Epidermal melanocyte (primary cell): ENCODE results near the gene HDDC3.
A peak's percentile ranks its signal among the peaks of the same experiment; 100 is the strongest.

Source experiments
- DNase-seq: peaks from one replicate; pipeline ENCODE4 v3.0.0; 2011; ENCODE audit warnings: low spot score; ENCODE audit not compliant: insufficient read length

The HDDC3 gene, protein sequence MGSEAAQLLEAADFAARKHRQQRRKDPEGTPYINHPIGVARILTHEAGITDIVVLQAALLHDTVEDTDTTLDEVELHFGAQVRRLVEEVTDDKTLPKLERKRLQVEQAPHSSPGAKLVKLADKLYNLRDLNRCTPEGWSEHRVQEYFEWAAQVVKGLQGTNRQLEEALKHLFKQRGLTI

DNA sequence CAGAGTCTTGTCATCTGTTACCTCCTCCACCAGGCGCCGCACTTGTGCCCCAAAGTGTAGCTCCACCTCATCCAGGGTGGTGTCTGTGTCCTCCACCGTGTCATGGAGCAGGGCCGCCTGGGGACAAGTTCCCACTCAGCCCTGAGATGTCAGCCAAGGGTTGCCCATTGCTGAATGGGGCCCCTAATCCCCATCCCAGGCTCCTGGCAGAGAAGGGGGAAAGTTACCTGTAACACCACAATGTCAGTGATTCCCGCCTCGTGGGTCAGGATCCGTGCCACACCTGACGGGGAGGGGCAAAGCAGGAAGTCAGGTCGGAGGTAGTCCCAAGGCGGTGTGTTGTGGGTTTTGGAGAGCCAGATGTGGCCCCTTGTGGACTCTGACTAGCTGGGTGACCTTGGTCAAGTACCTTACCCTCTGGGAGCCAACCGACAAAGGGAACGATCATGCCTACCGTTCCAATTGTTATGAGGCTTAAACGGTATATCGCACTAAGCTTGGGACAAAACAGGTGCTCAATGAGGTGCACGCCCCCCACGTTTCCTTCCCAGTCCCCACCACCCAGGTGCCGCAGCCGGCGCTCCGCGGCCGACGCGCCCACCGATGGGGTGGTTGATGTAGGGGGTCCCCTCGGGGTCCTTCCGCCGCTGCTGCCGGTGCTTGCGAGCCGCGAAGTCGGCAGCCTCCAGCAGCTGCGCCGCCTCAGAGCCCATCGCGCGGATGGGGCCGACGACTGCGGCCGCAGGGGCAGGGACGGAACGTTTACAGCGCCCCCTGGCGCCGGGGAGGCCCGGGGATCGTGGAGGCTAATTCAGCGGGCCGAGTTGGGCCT, at the start of gene HDDC3:
TSS of gene HDDC3 (minus strand) at position 722 of the 832 bp plus-strand sequence. CDS start at position 713, 9 bp downstream.
- peak; percentile 92 for DNase-seq

DNA sequence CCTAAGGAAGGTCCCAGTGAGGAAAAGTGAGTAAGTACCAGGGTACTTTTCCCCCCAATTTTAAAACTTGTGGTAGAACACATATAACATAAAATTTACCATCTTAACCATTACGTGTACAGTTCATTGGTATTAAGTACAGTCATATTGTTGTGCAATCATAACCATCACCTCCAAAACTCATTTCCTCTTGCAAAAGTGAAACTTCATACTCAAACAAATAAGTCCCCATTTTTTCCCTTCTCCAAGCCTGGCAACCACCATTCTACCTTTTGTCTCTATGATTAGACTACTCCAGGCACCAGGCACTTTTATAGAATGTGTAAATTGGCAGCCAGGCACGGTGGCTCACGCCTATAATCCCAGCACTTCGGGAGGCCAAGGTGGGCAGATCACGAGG, 49.8 kb upstream of the HDDC3 start:
- no peak for DNase-seq

DNA sequence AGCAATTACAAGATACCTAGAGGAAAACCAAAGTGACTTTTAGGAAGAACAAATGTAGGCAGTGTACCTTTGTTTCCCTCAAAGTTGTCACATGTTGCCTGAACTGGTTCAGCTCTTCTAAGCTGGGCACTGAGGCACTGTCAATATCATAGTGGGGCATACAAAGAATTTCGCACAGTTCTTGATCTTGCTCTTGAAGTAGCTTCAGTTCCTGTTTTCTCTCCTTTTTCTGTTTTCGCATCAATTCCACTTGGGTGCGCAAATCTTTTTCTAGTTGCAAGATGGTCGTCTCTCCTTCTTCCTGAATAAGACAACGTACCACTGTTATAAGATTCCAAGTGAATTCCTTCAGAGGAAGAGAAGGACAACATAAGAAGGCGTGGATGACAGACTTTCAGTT, 49.3 kb upstream of the HDDC3 start:
- no peak for DNase-seq

DNA sequence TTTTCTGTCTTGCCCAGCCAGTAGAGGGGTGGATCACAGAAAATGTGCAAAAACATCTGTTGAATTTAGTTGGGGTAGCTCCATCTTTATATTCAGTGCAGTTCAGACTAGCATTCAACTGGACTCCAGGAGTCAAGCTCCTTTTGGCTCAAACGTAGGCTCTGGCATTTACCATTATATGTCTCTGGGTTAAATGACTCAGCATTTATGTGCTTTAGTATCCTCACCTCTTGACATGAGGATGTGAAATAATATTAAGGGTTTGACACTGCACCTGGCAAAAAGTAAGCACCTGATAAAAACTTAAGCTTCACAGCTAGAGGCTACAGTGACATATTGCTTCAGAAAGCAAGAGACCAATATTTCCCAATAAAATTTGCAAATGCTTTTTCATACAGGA, 47.2 kb upstream of the HDDC3 start:
- no peak for DNase-seq

DNA sequence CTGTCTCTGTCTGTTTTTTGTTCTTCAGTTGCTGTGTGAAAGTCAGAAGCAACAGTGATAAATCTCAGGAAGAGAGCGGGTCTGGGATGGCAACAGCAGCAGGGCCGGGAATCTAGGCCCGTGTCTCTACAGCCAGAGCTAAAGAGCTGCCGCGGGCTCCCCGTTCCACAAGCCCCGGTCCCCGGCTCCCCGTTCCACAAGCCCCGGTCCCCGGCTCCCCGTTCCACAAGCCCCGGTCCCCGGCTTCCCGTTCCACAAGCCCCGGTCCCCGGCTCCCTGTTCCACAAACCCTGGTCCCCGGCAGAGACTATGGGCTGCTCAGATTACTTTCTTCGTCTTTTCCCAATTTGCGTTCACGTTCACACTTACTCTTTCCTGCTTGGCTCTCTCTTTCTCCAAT, 41.9 kb upstream of the HDDC3 start:
- no peak for DNase-seq

DNA sequence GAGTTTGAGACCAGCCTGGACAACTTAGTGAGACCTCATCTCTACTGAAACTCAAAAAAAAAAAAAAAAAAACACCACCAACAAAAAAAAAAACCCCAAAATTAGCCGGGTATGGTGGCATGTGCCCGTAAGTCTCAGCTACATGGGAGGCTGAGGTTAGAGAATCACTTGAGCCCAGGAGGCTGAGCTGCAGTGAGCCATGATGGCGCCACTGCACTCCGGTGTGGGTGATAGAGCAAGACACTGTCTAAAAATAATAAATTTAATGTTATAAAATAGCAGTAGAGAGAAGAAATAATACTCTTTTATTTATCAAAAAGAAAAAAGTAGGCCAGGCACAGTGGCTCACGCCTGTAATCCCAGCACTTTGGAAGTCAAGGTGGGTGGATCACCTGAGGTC, 39.8 kb upstream of the HDDC3 start:
- DNase-seq, result no peak

DNA sequence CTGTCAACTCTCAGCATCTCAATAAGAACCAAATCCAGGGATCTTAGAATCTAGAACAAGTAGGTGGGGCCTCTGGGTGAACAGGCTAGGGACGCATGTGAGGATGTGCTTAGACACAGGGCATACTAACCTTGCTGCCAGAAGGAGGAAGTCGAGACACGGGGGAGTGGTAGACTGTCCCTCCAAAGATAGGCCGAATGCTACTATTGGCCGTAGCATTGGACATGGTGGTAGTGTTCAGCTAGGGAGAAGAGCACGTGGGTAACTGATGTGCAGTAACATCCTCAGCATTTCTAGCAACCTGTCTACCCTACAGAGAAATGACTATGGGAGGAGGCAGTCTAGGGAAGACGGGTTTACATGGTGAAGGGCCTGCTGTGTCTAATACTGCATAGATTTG, 37.9 kb upstream of the HDDC3 start:
- DNase-seq, result no peak

DNA sequence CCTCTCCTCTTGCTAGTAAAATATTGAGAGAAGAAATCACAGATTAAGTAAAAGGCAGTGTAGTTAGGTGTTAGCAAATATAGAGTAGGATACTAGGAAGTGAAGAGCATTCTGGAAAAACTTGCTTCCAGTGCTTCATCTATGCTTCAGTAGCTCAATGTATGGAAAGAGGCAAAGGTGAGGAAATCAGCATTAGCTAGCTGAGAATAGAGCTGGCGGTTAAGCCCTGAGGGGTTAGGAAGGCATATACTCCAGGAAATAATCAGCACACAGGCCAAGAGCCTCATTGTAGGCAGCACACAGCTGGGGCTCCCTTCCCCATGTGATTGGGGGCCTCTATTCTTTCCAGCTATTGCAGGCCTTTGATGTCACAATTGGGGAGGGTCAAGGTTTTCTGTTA, 36.1 kb upstream of the HDDC3 start:
- DNase-seq, result no peak

DNA sequence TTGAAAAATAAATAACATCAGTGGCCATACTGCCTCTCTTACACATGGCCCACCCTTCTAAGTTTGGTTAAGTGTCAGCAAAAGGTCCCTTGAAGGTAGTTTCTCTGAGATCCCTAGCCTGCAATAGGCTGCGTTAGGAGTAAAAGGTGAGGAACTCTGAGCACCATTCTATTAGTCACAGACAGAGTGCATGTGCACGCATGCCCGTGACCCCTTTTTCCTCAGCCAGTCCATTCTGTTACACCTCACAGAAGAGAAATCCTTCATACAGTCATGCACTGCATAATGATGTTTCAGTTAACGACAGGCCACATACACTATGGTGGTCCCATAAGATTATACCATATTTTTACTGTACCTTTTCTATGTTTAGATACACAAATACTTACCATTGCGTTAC, 34.9 kb upstream of the HDDC3 start:
- no peak for DNase-seq

DNA sequence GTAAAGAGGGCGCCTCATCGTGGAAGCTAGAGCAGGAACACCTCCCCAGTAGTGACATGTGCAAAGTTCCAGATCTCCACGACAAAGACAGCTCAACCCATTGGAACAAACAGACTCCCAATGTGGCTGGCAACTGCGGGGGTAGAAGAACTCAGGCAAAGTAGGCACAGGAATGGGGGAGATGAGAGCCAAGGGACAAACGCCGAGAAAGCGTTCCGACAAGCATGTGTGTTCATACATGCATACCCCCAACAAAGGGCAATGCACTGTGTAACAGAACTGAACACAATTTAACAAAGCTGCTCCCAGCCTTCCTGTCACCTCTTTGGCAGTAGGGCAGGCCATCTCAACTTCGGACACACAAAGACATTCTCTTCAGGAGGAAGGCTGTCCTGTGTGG, 33.9 kb upstream of the HDDC3 start:
- DNase-seq, result no peak

DNA sequence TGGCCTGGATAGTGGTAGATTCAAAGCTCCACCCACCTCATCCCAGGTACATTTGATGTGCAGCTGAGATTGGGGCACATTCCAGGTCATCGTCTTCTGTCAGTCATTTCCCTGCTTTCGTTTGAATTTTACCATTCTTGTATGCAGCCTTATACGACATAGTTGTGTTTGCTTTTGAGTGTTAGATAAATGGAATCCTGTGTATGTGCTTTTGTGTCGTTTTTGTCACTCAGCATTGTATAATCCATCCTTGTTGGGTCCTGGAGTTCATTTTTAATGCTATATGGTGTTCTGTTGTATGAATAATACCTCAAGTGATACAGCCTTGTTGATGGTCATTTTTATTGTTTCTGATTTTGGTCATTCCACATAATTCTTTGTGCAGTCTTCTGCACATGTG, 29.7 kb upstream of the HDDC3 start:
- DNase-seq, result no peak

DNA sequence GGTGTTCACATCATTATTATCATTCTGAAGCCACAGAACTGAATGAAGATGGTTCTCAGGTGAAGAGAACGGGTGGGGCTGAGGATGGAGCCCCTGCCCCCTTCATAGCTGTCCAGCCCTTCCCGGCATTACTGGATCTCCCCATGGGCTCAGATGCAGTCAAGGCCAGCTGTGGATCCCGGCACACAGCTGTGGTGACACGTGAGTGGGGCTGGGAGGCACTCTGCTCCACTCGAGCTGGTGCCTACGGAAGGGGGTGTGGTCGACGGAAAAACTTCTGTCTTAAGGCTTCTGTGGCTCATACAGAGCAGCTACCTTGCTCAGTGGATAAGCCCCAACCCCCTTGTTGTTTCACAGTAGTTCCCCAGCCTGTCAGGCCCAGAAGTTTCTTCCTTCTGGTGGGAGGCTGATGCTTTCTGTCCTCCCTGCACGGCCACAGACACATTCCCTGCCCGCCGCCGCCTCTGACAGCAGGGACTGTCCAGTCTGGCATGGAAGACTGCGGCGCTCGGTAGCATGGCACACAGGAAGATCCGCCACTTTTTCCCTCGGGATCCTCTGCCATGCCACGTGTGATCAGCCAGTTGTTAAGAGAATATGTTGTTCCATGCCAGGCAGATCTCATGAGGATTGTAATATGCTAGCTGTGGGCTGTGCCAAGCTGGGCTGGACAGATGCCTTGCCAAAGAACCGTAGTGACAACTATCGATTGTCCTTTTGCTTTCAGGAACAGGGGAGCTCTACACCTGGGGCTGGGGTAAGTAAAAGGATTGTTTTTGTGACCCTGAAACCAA, 28.1 kb upstream of the HDDC3 start:
- DNase-seq, result no peak

DNA sequence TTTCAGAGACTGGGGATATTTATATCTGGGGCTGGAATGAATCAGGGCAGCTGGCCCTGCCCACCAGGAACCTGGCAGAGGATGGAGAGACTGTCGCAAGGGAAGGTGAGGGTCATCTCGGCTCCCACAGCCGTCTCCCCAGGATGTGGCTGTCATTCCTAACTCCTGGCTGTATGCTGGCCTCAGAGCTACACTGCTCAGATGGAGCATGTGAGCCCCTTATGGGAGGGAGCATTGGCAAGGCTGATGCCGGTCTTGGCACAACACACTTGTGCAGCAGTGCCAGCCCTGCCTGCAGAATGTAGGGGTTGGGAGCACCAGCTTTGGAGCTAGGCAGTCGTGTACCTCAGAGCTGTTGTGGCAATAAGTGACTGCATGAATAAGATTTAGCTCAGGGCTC, 27.5 kb upstream of the HDDC3 start:
- peak; percentile 76 for DNase-seq

DNA sequence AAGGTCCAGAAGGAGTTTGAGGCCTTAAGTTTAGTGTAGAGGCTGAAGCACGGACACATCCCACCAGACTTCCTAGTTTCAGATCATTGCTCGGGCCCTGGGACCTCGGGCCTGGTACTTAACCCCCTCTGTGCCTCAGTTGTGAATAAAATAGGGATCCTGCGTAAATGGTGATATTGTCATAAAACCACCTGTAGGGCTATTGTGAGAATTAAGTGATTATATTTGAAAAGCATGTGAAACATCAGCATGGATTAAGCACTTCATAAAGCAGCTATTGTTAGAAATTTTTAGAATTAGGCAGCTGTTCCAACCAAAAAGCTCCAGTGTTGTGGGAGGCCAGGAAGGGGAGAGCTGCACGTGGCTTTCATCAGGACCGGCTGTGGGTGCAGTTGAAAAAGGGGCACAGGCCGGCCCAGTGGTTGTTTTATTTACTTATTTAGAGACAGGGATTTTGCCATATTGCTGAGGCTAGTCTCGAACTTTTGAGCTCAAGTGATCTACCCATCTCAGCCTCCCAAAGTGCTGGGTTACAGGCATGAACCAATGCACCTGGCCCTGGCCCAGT, 26.8 kb upstream of the HDDC3 start:
- DNase-seq, result no peak

DNA sequence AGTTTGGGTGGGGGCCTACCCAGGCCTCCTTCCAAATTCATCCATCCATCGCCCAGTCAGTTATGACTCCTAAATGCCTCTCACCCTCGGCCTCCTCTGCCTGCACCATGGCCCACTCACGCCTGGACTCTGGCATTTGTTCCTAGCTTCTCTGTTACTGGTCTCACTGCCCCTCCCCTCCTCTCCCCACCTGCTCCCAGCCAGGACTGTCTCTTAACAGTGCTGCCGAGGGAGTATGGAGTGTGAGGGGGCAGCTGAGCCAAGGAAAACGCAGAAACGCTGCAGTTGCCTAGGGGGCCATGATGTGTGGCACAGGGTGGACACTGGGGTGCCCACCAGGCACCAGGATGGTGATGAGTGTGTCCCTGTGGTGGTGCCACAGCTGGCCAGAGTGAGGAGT, 25.4 kb upstream of the HDDC3 start:
- DNase-seq, result no peak

DNA sequence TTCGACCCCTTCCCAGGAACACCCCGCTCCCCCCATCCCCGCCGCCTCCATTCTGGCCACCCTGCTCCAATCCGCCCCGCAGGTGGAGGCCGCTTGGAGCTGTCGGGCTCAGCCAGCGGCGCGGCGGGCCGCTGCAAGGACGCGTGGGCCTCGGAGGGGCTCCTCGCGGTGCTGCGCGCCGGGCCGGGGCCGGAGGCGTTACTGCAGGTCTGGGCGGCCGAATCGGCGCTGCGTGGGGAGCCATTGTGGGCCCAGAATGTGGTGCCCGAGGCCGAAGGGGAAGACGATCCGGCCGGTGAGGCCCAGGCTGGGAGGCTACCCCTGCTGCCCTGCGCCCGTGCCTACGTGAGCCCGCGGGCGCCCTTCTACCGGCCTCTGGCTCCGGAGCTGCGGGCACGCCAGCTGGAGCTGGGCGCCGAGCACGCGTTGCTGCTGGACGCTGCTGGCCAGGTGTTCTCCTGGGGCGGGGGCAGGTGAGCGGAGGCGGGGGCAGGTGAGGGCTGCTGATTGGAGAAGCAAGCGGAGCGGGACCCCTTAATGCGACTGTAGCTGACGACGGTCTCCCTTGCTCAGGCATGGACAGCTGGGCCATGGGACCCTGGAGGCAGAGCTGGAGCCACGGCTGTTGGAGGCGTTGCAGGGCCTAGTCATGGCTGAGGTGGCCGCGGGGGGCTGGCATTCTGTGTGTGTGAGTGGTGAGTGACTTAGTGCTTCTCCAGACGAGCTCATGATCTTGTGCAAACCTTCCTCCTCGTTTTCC, 24.9 kb upstream of the HDDC3 start:
- DNase-seq, result no peak

DNA sequence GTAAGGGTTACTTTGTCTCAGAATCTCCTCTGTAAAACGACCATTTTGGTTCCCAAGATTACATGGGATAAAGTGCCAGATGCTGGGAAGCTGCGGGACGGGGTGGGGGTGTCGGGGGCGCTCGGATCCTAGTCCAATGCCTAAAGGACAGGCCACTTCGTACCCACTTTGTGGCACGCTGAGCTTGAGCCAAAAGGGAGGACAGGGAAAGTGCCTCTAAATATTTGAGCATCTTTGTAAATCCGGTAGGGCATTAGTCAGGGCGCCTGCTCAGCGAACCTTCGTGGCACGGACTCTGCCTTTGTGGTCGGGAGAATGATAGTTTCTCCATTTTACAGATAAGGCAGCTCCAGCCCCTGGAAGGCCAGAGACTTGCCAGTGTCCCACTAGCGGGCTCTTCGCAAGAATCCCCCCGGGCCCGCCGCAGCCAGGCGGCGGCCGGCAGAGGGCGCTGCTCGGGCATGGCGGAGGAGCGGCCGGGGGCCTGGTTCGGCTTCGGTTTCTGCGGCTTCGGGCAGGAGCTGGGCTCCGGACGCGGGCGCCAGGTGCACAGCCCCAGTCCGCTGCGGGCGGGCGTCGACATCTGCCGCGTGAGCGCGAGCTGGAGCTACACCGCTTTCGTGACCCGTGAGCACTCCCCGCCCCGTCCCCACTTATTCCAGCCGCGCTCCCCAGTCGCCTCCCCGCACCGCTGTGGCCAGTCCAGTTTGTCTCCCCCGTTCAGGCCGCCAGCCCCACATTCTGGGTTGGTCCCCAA, 24.1 kb upstream of the HDDC3 start:
- peak; percentile 92 for DNase-seq

DNA sequence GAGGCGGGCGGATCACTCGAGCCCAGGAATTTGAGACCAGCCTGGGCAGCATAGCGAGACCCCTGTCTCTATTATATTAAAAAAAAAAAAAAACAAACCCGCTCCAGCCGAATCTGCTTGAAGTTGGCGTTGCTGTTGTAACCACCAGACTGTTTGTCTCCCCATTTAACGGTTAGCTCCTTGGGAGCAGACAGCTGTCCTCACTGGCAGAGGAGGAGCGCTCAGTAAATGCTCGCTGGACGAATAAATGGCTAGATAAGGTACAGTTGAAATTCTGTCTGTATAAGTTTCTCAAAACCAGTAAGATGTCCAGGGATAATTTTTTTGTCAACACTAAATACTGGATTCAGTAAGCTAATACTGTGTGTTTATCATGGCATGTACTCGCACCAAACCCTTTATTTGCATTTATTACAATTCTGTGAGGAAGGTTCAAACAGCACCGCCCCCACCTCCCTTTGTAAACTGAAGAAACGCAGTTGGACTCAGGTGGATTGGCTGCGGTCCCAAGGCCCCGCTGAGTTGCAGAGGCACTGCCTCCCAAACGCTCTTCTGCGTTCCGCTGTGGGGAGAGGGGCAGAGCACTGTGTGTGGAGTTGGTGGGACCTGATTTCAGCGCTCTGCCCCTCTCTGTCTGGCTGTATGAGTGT, 23.4 kb upstream of the HDDC3 start:
- no peak for DNase-seq

DNA sequence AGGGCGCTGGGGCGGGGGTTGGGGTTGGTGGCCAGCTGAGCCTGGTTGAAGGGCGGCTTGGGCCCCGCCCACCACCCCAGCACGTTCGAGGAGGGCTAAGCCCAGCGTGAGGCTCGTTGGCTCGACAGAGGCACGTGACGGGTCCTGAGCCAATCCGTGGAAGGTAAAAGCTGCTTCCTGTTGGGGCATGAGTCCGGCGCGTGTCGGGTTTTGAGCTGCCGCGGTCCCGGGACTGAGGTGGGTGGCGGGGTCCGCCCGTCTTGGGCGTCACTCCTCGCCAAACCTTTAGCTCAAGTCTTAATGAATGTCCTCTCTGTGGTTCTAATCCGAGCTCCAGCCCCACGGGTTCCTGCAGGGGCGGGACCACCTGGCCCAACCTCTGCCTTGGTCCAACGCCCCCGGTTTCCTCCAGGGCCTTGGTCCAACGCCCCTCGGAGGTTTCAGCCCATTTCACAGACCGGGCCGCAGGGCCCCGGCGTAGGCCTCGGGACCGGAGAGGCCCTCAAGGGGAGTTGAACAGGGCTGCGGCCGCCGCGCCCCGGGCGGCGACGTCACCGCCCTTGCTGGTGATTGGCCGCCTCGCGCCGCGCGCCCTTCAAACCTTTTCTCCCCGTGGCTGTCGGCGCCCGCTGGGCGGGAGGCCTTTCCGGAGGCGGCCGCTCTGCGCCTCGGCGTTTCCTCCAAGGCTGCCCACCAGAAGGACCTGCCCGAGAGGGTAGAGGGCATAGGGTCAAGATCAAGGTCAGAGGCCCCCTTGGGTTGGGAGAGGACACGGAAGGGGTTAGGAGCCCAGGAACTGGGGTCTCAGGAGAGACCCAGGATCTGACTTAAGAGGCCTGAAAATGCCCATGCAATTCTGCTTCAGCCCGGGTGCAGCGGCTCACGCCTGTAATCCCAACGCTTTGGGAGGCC, 22.6 kb upstream of the HDDC3 start, which contains the start of gene RCCD1:
TSS of gene RCCD1 (plus strand) at position 173 of the 912 bp plus-strand sequence. CDS start 1,851 bp downstream, outside the sequence.
- DNase-seq, result peak; percentile 100
